GM12878 (cell line): ENCODE data around the gene COPS3. TPM values are rescaled to one million over a fixed set of nuclear protein-coding genes. Genes with fewer than 3 reads are reported as not detected.

Experiments
- ATAC-seq: fragments of 200-7000 bp; cut with Tn5 transposase; 3 replicates; pipeline ENCODE4 v1.9.1; 2020; ENCODE audit warnings: mild to moderate bottlenecking, moderate library complexity
- BruUV-seq: library from RNA; stranded (reverse); fragments of 400-500 nt; replicated peaks from 2 replicates; lab custom pipeline; 2021; lab: Mats Ljungman, UMichigan
- CTCF ChIA-PET: fragments of 300-600 bp; sonication (Branson Sonifier 250); formaldehyde crosslinking; extraction: SDS; loops from one replicate; lab custom pipeline; 2021; ENCODE audit warnings: inconsistent platforms; lab: Yijun Ruan, JAX
- POLR2A ChIA-PET: fragments of 350-600 bp; formaldehyde crosslinking; extraction: SDS; loops from one replicate; lab custom pipeline; 2021; ENCODE audit warnings: inconsistent platforms; lab: Charles Lee
- RAD21 ChIA-PET: fragments of 300-600 bp; sonication (Branson Sonifier 250); formaldehyde crosslinking; loops from one replicate; lab custom pipeline; 2023; ENCODE audit warnings: antibody characterized with exemption; ENCODE audit not compliant: unreplicated experiment; lab: Charles Lee
- SMC1A ChIA-PET: fragments of 300-600 bp; sonication (Branson Sonifier 250); formaldehyde crosslinking; loops from one replicate; lab custom pipeline; 2023; ENCODE audit not compliant: unreplicated experiment, uncharacterized antibody; lab: Charles Lee
- DNase-seq: peaks from one replicate; pipeline ENCODE4 v3.0.0-alpha.2; 2011; ENCODE audit warnings: low read depth, low spot score
- FAIRE-seq: peaks from 3 replicates; lab custom pipeline; 2011; peaks lifted over from hg19 to GRCh38; lab: Jason Lieb, UNC
- H2AFZ ChIP-seq: 2 replicates; pipeline ENCODE4 v1.6.0; 2011; ENCODE audit warnings: low read depth, low read length, control low read depth; ENCODE audit not compliant: control insufficient read depth
- H3K27ac ChIP-seq: 2 replicates; pipeline ENCODE4 v1.5.1; 2011; ENCODE audit warnings: control low read depth; ENCODE audit not compliant: control insufficient read depth, insufficient read depth
- H3K27me3 ChIP-seq, 2 experiments: replicated peaks in 1 of 2; 2 replicates each; pipeline versions ENCODE4 v1.6.0 to v1.6.1; 2011; ENCODE audit warnings: low read length in 1 of 2; ENCODE audit not compliant: control insufficient read depth in 2 of 2, insufficient read depth in 2 of 2
- H3K36me3 ChIP-seq, 2 experiments: 2 replicates each; pipeline ENCODE4 v1.5.1; 2011; ENCODE audit warnings: low read length in 1 of 2; ENCODE audit not compliant: control insufficient read depth in 2 of 2, insufficient read depth in 2 of 2
- H3K4me1 ChIP-seq: 2 replicates; pipeline ENCODE4 v1.6.1; 2011; ENCODE audit warnings: mild to moderate bottlenecking, low read length, moderate library complexity, mixed read lengths; ENCODE audit not compliant: control insufficient read depth, insufficient read depth
- H3K4me2 ChIP-seq: 2 replicates; pipeline ENCODE4 v1.6.0; 2011; ENCODE audit warnings: control low read depth; ENCODE audit not compliant: control insufficient read depth, insufficient read depth
- H3K4me3 ChIP-seq: fragments of 200-600 bp; sonication (generic); 2 replicates; pipeline ENCODE4 v1.5.1; 2016
- H3K79me2 ChIP-seq: 2 replicates; pipeline ENCODE4 v1.6.0; 2011; ENCODE audit warnings: low read length; ENCODE audit not compliant: control insufficient read depth, insufficient read depth
- H3K9ac ChIP-seq: 2 replicates; pipeline ENCODE4 v1.8.0; 2011; ENCODE audit warnings: low read length, control low read depth, mixed read lengths; ENCODE audit not compliant: control insufficient read depth, insufficient read depth
- H3K9me3 ChIP-seq: replicated peaks from 3 replicates; pipeline ENCODE4 v1.5.1; 2011; ENCODE audit warnings: mild to moderate bottlenecking, low read length; ENCODE audit not compliant: control insufficient read depth, insufficient read depth
- H4K20me1 ChIP-seq: 2 replicates; pipeline ENCODE4 v1.6.0; 2011; ENCODE audit not compliant: control insufficient read depth, insufficient read depth
- BMI1 ChIP-seq: fragments of 450-650 bp; IDR thresholded peaks from 2 replicates; pipeline ENCODE4 v1.6.1; 2016; ENCODE audit warnings: mild to moderate bottlenecking, moderate library complexity, borderline replicate concordance
- CBX3 ChIP-seq: fragments of 200-600 bp; sonication (generic); IDR thresholded peaks from 2 replicates; pipeline ENCODE4 v1.6.1; 2016; ENCODE audit warnings: low read depth, borderline replicate concordance
- GABPA ChIP-seq: IDR thresholded peaks from 2 replicates; pipeline ENCODE4 v1.6.1; 2014; ENCODE audit warnings: antibody characterized with exemption, low read depth, mild to moderate bottlenecking, inconsistent platforms
- HCFC1 ChIP-seq: fragments of 150-350 bp; IDR thresholded peaks from 2 replicates; pipeline ENCODE4 v1.6.1; 2014; ENCODE audit warnings: low read length
- KAT2A ChIP-seq: conservative IDR thresholded peaks from 2 replicates; pipeline ENCODE4 v1.6.1; 2011; ENCODE audit warnings: low read depth, low read length; ENCODE audit not compliant: control insufficient read depth
- MTA3 ChIP-seq: IDR thresholded peaks from 2 replicates; pipeline ENCODE4 v1.6.1; 2012; ENCODE audit warnings: low read length, inconsistent platforms, borderline replicate concordance
- PAX8 ChIP-seq: fragments of 450-650 bp; IDR thresholded peaks from 2 replicates; pipeline ENCODE4 v1.6.1; 2017; ENCODE audit warnings: mild to moderate bottlenecking, moderate library complexity
- POLR2AphosphoS2 ChIP-seq: IDR thresholded peaks from 2 replicates; pipeline ENCODE4 v1.6.1; 2011; ENCODE audit warnings: low read depth, mild to moderate bottlenecking, low read length, improper control_type of control experiment, moderate library complexity
- POU2F2 ChIP-seq: IDR thresholded peaks from 3 replicates; pipeline ENCODE4 v1.6.1; 2011; ENCODE audit warnings: low read depth, mild to moderate bottlenecking, low read length, borderline replicate concordance
- RAD51 ChIP-seq: fragments of 450-650 bp; IDR thresholded peaks from 2 replicates; pipeline ENCODE4 v1.6.1; 2016; ENCODE audit warnings: moderate library complexity, mild to moderate bottlenecking, inconsistent platforms
- SMAD5 ChIP-seq: IDR thresholded peaks from 2 replicates; pipeline ENCODE4 v1.6.1; 2016; ENCODE audit warnings: antibody characterized with exemption, low read depth
- ZNF622 ChIP-seq: fragments of 450-650 bp; IDR thresholded peaks from 2 replicates; pipeline ENCODE4 v1.6.1; 2017; ENCODE audit warnings: mild to moderate bottlenecking, inconsistent platforms
- WGBS: methylation state at CpG from one replicate; pipeline ENCODE4 v1.1.6; 2016; ENCODE audit warnings: low lambda C conversion rate; ENCODE audit not compliant: insufficient replicate concordance, insufficient coverage; ENCODE audit errors: missing lambda C conversion rate; 5-methylcytosine and 5-hydroxymethylcytosine counted together
- in situ Hi-C: fragments of 300-500 bp; cut with MboI; formaldehyde crosslinking; loops from 9 replicates; pipeline ENCODE4 v1.14.3; 2018; ENCODE audit warnings: mixed read lengths
- intact Hi-C: fragments of 100-400 bp; cut with micrococcal nuclease; formaldehyde crosslinking; loops from one replicate; pipeline ENCODE4 v1.14.2; 2022; ENCODE audit not compliant: unreplicated experiment
- polyA plus RNA-seq, 11 experiments: library from polyadenylated mRNA; depleted of rRNA in 4 of 11; unstranded in 6 of 11; stranded (reverse) in 5 of 11; fragments of >200 nt; fragmentation: Nextera tagmentation in 4 of 11; fragmentation: Illumina TruSeq in 1 of 11; extraction: Ambion mirVana in 4 of 11; extraction: Trizol in 1 of 11; gene quantifications; 1 replicate in 1 of 11; 2 replicates in 10 of 11; pipeline versions ENCODE4 v1.2.1 to v1.2.3, GENCODE V29; 2011 to 2016; ENCODE audit warnings: inconsistent platforms in 2 of 11, missing spikeins in 2 of 11, low read depth in 1 of 11
- total RNA-seq, 4 experiments: library from RNA; depleted of rRNA in 3 of 4; stranded (reverse); fragments of >200 nt in 3 of 4; fragmentation: Illumina TruSeq in 1 of 4; extraction: Trizol in 1 of 4; gene quantifications; 2 replicates each; pipeline versions ENCODE4 v1.2.1 to v1.2.3, GENCODE V29; 2013 to 2021
- TF ChIP-seq, protein P1 (sequence below): fragments of 450-650 bp; IDR thresholded peaks from 2 replicates; pipeline ENCODE4 v1.6.1; 2014; ENCODE audit warnings: mild to moderate bottlenecking
- TF ChIP-seq, protein P2 (sequence below): fragments of 450-650 bp; IDR thresholded peaks from 2 replicates; pipeline ENCODE4 v1.6.1; 2017; ENCODE audit warnings: mild to moderate bottlenecking
- TF ChIP-seq, protein P3 (sequence below): IDR thresholded peaks from 2 replicates; pipeline ENCODE4 v1.6.1; 2012; ENCODE audit warnings: low read depth, low read length, improper control_type of control experiment

COPS3 gene
- total and polyA plus RNA-seq, 10 of the 15 experiments (the other 5 are each of a cell fraction or from before 2014, with no cell fraction given) = 99.7 to 187 (median 133) TPM

DNA sequence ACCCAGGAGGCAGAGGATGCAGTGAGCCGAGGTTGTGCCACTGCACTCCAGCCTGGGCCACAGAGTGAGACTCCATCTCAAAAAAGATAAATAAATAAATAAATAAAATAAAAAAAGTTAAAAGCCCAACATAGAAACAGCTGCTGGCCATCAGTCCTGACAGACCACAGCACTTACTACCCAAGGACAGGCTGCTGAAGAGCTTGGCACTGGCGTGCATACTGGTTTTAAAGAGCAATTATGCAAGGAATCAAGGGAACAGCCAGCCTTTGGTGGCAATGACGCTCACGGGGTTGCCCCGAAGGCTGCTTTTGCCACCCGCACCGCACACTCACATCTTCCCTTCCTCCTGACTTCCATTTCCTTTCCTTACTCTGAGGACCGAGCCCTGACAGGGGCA is 79.1 kb downstream of the COPS3 start:
- H3K79me2 ChIP-seq = peaks cover 32% of the 10 kb centered on the region
- no peaks in the 10 kb centered on the region for H3K27me3 ChIP-seq
- ATAC-seq (no peak), FAIRE-seq (no peak), DNase-seq (no peak)
- no peaks in the 10 kb centered on the region for H3K9me3 ChIP-seq
- H3K36me3 ChIP-seq = peaks cover 2 to 7% of the 10 kb centered on the region in 2 experiments
- in situ Hi-C loops (no loop called here), intact Hi-C loops (loop anchor here (10.0 kb wide), 2 partner anchors 103 to 197 kb away; partner anchors contain the start of gene NT5M)
- POLR2A ChIA-PET = no interaction called here
- CTCF ChIA-PET = no interaction called here
- no peak overlapping the region for H3K9ac ChIP-seq
- H2AFZ ChIP-seq = no peak overlapping the region
- peaks cover 9% of the 10 kb centered on the region; the same call in 1 of the 2 replicates for H3K4me1 ChIP-seq
- TF ChIP-seq, protein P1, sequence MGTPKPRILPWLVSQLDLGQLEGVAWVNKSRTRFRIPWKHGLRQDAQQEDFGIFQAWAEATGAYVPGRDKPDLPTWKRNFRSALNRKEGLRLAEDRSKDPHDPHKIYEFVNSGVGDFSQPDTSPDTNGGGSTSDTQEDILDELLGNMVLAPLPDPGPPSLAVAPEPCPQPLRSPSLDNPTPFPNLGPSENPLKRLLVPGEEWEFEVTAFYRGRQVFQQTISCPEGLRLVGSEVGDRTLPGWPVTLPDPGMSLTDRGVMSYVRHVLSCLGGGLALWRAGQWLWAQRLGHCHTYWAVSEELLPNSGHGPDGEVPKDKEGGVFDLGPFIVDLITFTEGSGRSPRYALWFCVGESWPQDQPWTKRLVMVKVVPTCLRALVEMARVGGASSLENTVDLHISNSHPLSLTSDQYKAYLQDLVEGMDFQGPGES = no peak
- TF ChIP-seq ZNF622 (no peak), PAX8 (no peak), HCFC1 (no peak), RAD51 (no peak), KAT2A (no peak), CBX3 (no peak), SMAD5 (no peak), POLR2AphosphoS2 (no peak), POU2F2 (no peak), MTA3 (no peak), GABPA (no peak), BMI1 (no peak)
- TF ChIP-seq, protein P2, sequence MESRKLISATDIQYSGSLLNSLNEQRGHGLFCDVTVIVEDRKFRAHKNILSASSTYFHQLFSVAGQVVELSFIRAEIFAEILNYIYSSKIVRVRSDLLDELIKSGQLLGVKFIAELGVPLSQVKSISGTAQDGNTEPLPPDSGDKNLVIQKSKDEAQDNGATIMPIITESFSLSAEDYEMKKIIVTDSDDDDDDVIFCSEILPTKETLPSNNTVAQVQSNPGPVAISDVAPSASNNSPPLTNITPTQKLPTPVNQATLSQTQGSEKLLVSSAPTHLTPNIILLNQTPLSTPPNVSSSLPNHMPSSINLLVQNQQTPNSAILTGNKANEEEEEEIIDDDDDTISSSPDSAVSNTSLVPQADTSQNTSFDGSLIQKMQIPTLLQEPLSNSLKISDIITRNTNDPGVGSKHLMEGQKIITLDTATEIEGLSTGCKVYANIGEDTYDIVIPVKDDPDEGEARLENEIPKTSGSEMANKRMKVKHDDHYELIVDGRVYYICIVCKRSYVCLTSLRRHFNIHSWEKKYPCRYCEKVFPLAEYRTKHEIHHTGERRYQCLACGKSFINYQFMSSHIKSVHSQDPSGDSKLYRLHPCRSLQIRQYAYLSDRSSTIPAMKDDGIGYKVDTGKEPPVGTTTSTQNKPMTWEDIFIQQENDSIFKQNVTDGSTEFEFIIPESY = no peak
- TF ChIP-seq, protein P3, sequence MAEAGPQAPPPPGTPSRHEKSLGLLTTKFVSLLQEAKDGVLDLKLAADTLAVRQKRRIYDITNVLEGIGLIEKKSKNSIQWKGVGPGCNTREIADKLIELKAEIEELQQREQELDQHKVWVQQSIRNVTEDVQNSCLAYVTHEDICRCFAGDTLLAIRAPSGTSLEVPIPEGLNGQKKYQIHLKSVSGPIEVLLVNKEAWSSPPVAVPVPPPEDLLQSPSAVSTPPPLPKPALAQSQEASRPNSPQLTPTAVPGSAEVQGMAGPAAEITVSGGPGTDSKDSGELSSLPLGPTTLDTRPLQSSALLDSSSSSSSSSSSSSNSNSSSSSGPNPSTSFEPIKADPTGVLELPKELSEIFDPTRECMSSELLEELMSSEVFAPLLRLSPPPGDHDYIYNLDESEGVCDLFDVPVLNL = no peak
- RAD21 ChIA-PET = no interaction called here
- no TSS peak for BruUV-seq
- H3K4me3 ChIP-seq = no peak overlapping the region
- SMC1A ChIA-PET = interaction anchor here (3.1 kb wide), 1 partner anchor 21 kb away, joined by 10 read pairs; no protein-coding TSS in a partner anchor
- H3K4me2 ChIP-seq = no peak overlapping the region
- H4K20me1 ChIP-seq = no peaks in the 10 kb centered on the region
- no peak overlapping the region for H3K27ac ChIP-seq
- WGBS = 94% methylated on average over 8 of the region's 8 CpGs
